B cell (primary cell): ENCODE measurements around the gene RC3H1. TPM values are rescaled to one million over a fixed set of nuclear protein-coding genes. Genes with fewer than 3 reads are reported as not detected.
A peak's percentile ranks its signal among the peaks of the same experiment; 100 is the strongest.

Experiments
- ATAC-seq: fragments of 200-7000 bp; cut with Tn5 transposase; one replicate; pipeline ENCODE4 v1.10.0; 2021; ENCODE audit warnings: low read depth, mild to moderate bottlenecking, moderate number of reproducible peaks, moderate library complexity
- CTCF ChIA-PET: fragments of 350-600 bp; sonication (Branson Sonifier 250); formaldehyde crosslinking; loops from one replicate; lab custom pipeline; 2021; ENCODE audit warnings: antibody characterized with exemption, inconsistent platforms; lab: Charles Lee
- POLR2A ChIA-PET: fragments of 350-600 bp; sonication (Branson Sonifier 250); formaldehyde crosslinking; loops from one replicate; lab custom pipeline; 2021; ENCODE audit warnings: antibody characterized with exemption; lab: Charles Lee
- DNase-seq: peaks from one replicate; pipeline ENCODE4 v3.0.0; 2013
- H2AFZ ChIP-seq: 2 replicates; pipeline ENCODE4 v1.6.1; 2012; ENCODE audit warnings: mild to moderate bottlenecking, low read depth, low read length; ENCODE audit not compliant: insufficient read depth, poor library complexity, severe bottlenecking
- H3K27ac ChIP-seq, 2 donors: 1 replicate in 1 of 2; 2 replicates in 1 of 2; pipeline ENCODE4 v1.5.1; 2012 to 2013; ENCODE audit warnings: low read length in 2 of 2, mild to moderate bottlenecking in 2 of 2, moderate library complexity in 1 of 2
- H3K27me3 ChIP-seq, 4 experiments: fragments of 200-600 bp in 1 of 4; sonication (generic) in 1 of 4; replicated peaks in 1 of 4; 1 replicate in 2 of 4; 2 replicates in 2 of 4; pipeline versions ENCODE4 v1.6.1 to v1.7.0; 2013 to 2016; ENCODE audit warnings: low read length in 3 of 4, mild to moderate bottlenecking in 2 of 4, mixed read lengths in 1 of 4, moderate library complexity in 1 of 4; ENCODE audit not compliant: insufficient read depth in 4 of 4, control insufficient read depth in 3 of 4; ENCODE audit errors: control extremely low read depth in 1 of 4
- H3K36me3 ChIP-seq, 2 experiments: replicated peaks in 1 of 2; 1 replicate in 1 of 2; 2 replicates in 1 of 2; pipeline versions ENCODE4 v1.6.1 to v1.7.1; 2013; ENCODE audit warnings: low read length in 1 of 2; ENCODE audit not compliant: insufficient read depth in 2 of 2, control insufficient read depth in 1 of 2; ENCODE audit errors: control extremely low read depth in 1 of 2, extremely low read depth in 1 of 2
- H3K4me1 ChIP-seq, 2 donors: fragments of 200-600 bp in 1 of 2; sonication (generic) in 1 of 2; 1 replicate in 1 of 2; 2 replicates in 1 of 2; pipeline versions ENCODE4 v1.5.1 to v1.6.1; 2013 to 2017; ENCODE audit warnings: low read length in 2 of 2; ENCODE audit not compliant: control insufficient read depth in 2 of 2, insufficient read depth in 2 of 2
- H3K4me2 ChIP-seq: replicated peaks from 2 replicates; pipeline ENCODE3; 2012; ENCODE audit warnings: mild to moderate bottlenecking, low read depth, low read length; ENCODE audit not compliant: poor library complexity, severe bottlenecking
- H3K4me3 ChIP-seq, 5 experiments: fragments of 200-600 bp in 1 of 5; sonication (generic) in 1 of 5; 1 replicate in 3 of 5; 2 replicates in 2 of 5; pipeline versions ENCODE4 v1.5.1 to v1.7.0; 2011 to 2016; ENCODE audit warnings: low read length in 4 of 5, mild to moderate bottlenecking in 4 of 5, low read depth in 2 of 5, control low read depth in 1 of 5, moderate library complexity in 1 of 5; ENCODE audit not compliant: insufficient read depth in 1 of 5; ENCODE audit errors: control extremely low read depth in 1 of 5, extremely low read depth in 1 of 5
- H3K79me2 ChIP-seq: fragments of 200-600 bp; sonication (generic); one replicate; pipeline ENCODE4 v1.6.0; 2016; ENCODE audit warnings: low read length; ENCODE audit not compliant: control insufficient read depth, insufficient read depth
- H3K9ac ChIP-seq: fragments of 200-600 bp; sonication (generic); 2 replicates; pipeline ENCODE4 v1.6.1; 2017; ENCODE audit warnings: mild to moderate bottlenecking, low read length, moderate library complexity
- H3K9me3 ChIP-seq, 3 donors: one replicate each; pipeline versions ENCODE4 v1.6.1 to v1.7.1; 2013; ENCODE audit warnings: low read length in 2 of 3; ENCODE audit not compliant: control insufficient read depth in 2 of 3, insufficient read depth in 1 of 3; ENCODE audit errors: control extremely low read depth in 1 of 3
- H4K20me1 ChIP-seq: 2 replicates; pipeline ENCODE4 v1.6.0; 2012; ENCODE audit warnings: mild to moderate bottlenecking, low read length; ENCODE audit not compliant: insufficient read depth, control insufficient read depth, poor library complexity, severe bottlenecking
- H3K27ac Mint-ChIP-seq: one replicate; pipeline ENCODE4 v1.8.0; 2021; ENCODE audit warnings: mixed read lengths
- H3K27me3 Mint-ChIP-seq: one replicate; pipeline ENCODE4 v1.8.0; 2021; ENCODE audit warnings: mixed read lengths
- H3K4me1 Mint-ChIP-seq: one replicate; pipeline ENCODE4 v1.8.0; 2021; ENCODE audit warnings: mixed read lengths
- H3K4me3 Mint-ChIP-seq: one replicate; pipeline ENCODE4 v1.8.0; 2021; ENCODE audit warnings: mixed read lengths
- H3K9me3 Mint-ChIP-seq: one replicate; pipeline ENCODE4 v1.8.0; 2022; ENCODE audit warnings: mixed read lengths; ENCODE audit not compliant: insufficient read depth
- CTCF ChIP-seq: fragments of 200-600 bp; IDR thresholded peaks from one replicate; pipeline ENCODE4 v1.8.0; 2022; ENCODE audit warnings: antibody characterized with exemption, mild to moderate bottlenecking
- EZH2 ChIP-seq: IDR thresholded peaks from 2 replicates; pipeline ENCODE4 v1.6.1; 2012; ENCODE audit warnings: borderline replicate concordance, low read depth, mild to moderate bottlenecking, moderate library complexity, low read length; ENCODE audit not compliant: insufficient read depth, poor library complexity, severe bottlenecking
- WGBS: methylation state at CpG from one replicate; pipeline ENCODE4 v1.1.5; 2013; ENCODE audit warnings: missing lambda C conversion rate; ENCODE audit not compliant: insufficient coverage; 5-methylcytosine and 5-hydroxymethylcytosine counted together
- intact Hi-C: fragments of 100-400 bp; cut with micrococcal nuclease; formaldehyde crosslinking; loops from one replicate; pipeline ENCODE4 v1.10.0; 2022
- polyA plus RNA-seq: library from polyadenylated mRNA; depleted of rRNA; stranded (reverse); fragments of >200 nt; gene quantifications from 2 replicates; pipeline ENCODE4 v1.2.3, GENCODE V29; 2012
- total RNA-seq, 2 donors: library from RNA; stranded (reverse); fragments of 120-200 nt in 1 of 2; gene quantifications; 1 replicate in 1 of 2; 2 replicates in 1 of 2; pipeline versions ENCODE4 v1.2.3 to v1.2.4, GENCODE V29; 2013 to 2022

Gene RC3H1
- total and polyA plus RNA-seq, 2 donors (not counting 1 experiment from before 2014, with no cell fraction given) = 6.8 to 84.5 TPM

- Histone ChIP-seq H2AFZ (no peak overlapping the region), H3K27me3 (no peaks in the 10 kb centered on the region), H3K36me3 (peaks cover 0 to 4% of the 10 kb centered on the region in 2 experiments), H3K9me3 (no peaks in the 10 kb centered on the region), H3K27ac (no peak overlapping the region), H4K20me1 (peaks cover 76% of the 10 kb centered on the region), H3K9ac (no peak overlapping the region), H3K4me2 (peak overlapping the region; percentile 26), H3K4me3 (no peak overlapping the region), H3K79me2 (peaks cover 98% of the 10 kb centered on the region), H3K4me1 (peaks cover 26 to 29% of the 10 kb centered on the region in 2 donors)
- no peaks in the 10 kb centered on the region for H3K9me3 Mint-ChIP-seq
- TF ChIP-seq EZH2 = no peak
- no peak for TF ChIP-seq CTCF
- H3K4me1 Mint-ChIP-seq = peaks cover 59% of the 10 kb centered on the region
- H3K27ac Mint-ChIP-seq = no peak overlapping the region
- no peaks in the 10 kb centered on the region for H3K27me3 Mint-ChIP-seq
- CTCF ChIA-PET = no interaction called here
- H3K4me3 Mint-ChIP-seq = peak overlapping the region; percentile 7
- WGBS = no CpG with 5 or more reads among the region's 1 CpG
- POLR2A ChIA-PET = interaction anchor here (1.5 kb wide), 1 partner anchor 13 kb away, joined by 5 read pairs; the partner anchor contains the start of gene RC3H1
- DNase-seq = no peak
- intact Hi-C loops = no loop called here
- no peak for ATAC-seq
Measured at GRCh38 chr1:174008979-174009378, 13.2 kb downstream of the RC3H1 start.

- Mint-ChIP-seq H3K9me3 (no peaks in the 10 kb centered on the region), H3K27me3 (no peaks in the 10 kb centered on the region), H3K4me1 (peaks cover 57% of the 10 kb centered on the region), H3K27ac (no peak overlapping the region), H3K4me3 (no peak overlapping the region)
- intact Hi-C loops = no loop called here
- CTCF ChIA-PET = no interaction called here
- peaks cover 76% of the 10 kb centered on the region for H4K20me1 ChIP-seq
- H3K9ac ChIP-seq = no peak overlapping the region
- no CpG with 5 or more reads among the region's 2 CpGs for WGBS
- no peak overlapping the region for H3K4me3 ChIP-seq
- POLR2A ChIA-PET = interaction anchor here (1.5 kb wide), 1 partner anchor 14 kb away, joined by 5 read pairs; the partner anchor contains the start of gene RC3H1
- ATAC-seq = no peak
- peaks cover 23 to 29% of the 10 kb centered on the region in 2 donors for H3K4me1 ChIP-seq
- no peak overlapping the region for H3K4me2 ChIP-seq
- no peak for DNase-seq
- H3K27me3 ChIP-seq = no peaks in the 10 kb centered on the region
- H3K9me3 ChIP-seq = no peaks in the 10 kb centered on the region
- H3K27ac ChIP-seq = no peak overlapping the region
- H3K36me3 ChIP-seq = peaks cover 0 to 4% of the 10 kb centered on the region in 2 experiments
- H2AFZ ChIP-seq = no peak overlapping the region
- TF ChIP-seq CTCF (no peak), EZH2 (no peak)
- H3K79me2 ChIP-seq = peaks cover 96% of the 10 kb centered on the region
Measured at GRCh38 chr1:174008269-174008668, 13.9 kb downstream of the RC3H1 start.
